KBM-7 (cell line): ENCODE measurements around the gene GRIN2A.
A peak's percentile ranks its signal among the peaks of the same experiment; 100 is the strongest.

ENCODE experiments used
- DNase-seq: peaks from one replicate; pipeline ENCODE4 v3.0.0-alpha.2; 2015
- in situ Hi-C: fragments of 300-500 bp; cut with MboI; formaldehyde crosslinking; loops from 2 replicates; pipeline ENCODE4 v1.14.3; 2020; ENCODE audit warnings: low sequenced_read_pairs, low pct_unique_long_range_greater_than_20kb, mixed read lengths

GRIN2A gene

DNA sequence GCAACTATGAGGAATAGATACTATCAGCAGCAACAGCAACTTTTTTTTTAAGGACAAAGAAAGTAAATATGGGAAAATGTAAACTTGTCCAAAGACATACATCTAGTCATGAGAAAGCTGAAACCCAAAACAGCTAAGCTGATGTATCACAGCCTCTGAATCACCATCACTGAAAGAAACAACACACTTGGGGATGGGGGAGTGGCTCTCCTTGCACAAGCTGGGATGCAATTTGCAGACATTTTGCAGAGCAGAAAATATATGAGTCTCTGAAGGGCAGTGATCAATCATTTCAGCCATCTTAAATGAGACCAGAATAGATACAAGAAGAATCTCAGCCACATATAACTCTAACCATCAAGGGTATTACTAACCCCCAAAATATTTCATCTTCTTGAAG lies 79.1 kb downstream of the GRIN2A start:
- DNase-seq = no peak
- in situ Hi-C loops = no loop called here

DNA sequence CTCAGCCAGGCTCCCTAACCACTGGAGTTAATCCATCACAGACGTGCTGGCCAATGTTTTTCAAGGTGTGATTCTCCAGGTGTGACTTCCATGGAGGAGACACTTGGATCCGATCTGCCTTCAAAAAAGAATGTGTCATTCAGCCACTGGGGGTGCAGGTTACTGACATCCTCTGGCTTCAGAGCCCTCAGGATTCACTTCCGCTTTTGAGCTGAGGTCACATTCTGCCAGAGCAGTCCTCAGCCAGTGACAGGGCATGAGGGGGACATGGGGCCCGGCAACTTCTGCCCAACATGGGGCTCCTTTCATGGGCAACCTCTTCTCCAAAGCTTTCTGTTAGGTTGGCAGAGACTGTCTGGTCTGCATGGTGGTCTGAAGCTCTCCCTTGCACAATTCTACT lies 81.4 kb downstream of the GRIN2A start:
- DNase-seq = no peak
- in situ Hi-C loops = no loop called here

DNA sequence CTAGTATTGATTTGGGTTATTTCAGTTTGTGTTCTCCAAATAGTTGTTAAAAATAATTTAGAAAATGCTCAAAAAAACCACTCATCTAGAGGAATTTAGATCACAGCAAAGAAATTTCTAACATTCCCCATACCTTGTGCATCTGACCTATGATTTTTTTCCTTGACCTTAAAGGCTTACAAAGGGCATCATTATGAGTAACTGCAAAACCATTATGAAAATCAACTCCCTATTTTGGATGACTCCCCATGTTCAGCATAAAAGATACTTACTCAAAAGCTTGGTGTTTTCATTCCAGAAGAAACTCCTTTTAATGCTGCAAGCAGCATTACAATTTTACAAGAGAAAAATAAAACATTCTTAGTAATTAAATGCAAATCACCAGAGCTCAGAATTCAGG lies 83.2 kb downstream of the GRIN2A start:
- DNase-seq = no peak
- in situ Hi-C loops = no loop called here

DNA sequence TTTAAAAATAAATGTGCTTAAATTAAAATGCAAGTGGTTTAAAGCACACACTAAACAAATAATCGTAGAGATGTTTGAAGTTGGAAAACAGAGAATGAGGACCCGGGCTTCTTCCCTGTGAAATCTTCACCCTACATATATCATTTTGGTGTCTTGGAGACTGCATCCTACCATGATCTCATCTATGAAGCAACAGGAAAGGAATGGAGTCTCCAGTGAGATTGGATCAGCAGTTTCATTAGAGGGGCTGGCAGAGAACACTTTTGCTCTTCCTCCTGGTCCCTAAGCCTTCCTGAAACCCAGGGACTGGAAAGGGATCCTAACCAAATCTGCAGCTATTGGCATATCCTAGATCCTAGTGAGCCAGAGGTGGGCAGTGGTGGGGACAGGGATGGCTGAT lies 85.0 kb downstream of the GRIN2A start:
- in situ Hi-C loops = no loop called here
- DNase-seq = no peak

DNA sequence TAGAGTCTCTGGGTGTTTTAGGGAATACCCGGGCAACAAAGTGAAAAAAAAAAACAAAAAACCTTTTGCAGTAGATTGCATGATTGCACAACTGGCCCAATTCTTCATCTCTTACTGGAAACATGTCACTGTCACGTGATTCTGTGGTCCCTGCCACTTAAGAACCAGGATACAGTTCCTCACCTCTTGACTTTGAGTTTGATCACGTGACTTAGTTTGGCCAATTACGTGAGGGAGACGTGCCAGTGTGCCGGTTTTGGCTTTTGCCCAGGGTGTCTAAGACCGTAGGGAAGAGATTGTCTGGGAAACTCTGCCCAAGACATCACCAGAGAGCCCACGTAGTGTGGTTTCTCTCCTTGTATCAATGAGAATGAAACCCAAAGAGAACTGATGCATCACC lies 88.7 kb downstream of the GRIN2A start:
- in situ Hi-C loops = no loop called here
- peak; percentile 9 for DNase-seq

DNA sequence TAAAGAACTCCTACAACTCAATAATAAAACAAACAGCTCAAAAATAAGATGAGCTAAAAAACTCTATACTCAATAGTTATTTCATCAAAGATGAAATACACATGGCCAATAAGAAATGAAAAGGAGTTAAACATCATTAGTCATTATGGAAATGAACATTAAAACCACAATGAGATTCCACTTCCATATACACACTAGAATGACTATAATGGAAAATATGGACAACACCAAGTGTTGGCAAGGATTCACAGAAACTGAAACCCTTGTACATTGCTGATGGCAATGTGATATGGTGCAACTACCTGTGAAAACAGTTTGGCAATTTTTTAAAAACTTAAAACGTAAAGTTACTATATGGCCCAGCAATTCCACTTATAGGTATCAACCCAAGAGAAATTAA lies 91.4 kb downstream of the GRIN2A start:
- in situ Hi-C loops = no loop called here
- DNase-seq = no peak

DNA sequence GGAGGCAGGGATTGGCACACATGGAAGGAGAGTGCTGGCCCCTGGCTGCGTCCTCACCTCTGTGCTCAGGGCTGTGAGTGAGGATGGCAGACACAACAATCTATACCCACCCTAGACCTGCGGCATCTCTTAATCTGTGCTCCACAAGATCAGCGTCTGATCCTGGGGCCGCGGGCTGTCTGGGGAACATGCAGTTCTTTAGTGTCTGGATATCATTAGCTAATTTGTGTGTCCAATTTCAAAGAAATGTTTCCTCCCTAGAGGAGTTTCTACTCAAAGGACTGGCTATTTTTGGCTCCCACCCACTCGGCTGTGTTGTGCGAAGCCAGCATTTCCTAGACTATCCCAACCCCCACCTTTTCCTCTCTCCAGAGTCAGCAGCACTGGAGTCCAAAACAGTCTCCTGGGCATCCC lies 93.8 kb downstream of the GRIN2A start:
- no peak for DNase-seq
- in situ Hi-C loops = no loop called here

DNA sequence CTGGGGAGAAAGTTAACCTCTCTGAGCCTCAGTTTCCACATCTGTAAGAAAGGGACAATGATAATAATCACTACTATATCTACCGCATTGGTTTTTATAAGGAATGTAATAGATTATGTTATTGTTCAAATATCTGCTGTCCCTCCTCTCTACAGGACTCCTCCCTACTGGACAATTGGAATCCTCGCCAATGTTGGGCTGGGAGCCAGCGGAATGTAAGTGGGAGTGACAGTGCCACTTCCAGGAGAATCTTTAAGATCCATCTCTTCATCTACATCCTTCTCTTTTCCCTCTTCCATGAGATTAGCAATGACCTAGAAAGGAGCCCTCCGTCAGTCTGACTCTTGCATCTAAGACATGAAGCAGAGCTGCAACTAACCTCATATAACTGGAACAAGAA lies 95.1 kb downstream of the GRIN2A start:
- in situ Hi-C loops = no loop called here
- DNase-seq = no peak

DNA sequence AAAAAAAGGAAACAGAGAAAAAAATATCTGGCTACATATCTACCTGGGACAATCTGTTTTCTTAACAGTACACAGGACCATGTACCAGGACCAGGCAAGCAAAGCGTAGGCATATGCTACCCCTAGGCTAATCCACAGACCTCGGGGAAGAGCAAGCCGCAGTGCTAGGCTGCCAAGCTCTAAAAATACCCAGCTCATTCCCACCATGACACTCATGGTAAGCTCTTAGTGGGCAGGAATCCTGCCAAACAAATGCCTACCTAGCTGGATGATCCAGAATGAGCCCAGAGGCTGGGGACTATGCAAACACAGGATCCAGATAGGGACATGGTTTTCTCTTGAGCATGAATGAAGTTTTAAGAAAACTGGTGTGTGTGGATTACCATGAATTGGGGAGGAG lies 95.6 kb downstream of the GRIN2A start:
- no peak for DNase-seq
- in situ Hi-C loops = no loop called here

DNA sequence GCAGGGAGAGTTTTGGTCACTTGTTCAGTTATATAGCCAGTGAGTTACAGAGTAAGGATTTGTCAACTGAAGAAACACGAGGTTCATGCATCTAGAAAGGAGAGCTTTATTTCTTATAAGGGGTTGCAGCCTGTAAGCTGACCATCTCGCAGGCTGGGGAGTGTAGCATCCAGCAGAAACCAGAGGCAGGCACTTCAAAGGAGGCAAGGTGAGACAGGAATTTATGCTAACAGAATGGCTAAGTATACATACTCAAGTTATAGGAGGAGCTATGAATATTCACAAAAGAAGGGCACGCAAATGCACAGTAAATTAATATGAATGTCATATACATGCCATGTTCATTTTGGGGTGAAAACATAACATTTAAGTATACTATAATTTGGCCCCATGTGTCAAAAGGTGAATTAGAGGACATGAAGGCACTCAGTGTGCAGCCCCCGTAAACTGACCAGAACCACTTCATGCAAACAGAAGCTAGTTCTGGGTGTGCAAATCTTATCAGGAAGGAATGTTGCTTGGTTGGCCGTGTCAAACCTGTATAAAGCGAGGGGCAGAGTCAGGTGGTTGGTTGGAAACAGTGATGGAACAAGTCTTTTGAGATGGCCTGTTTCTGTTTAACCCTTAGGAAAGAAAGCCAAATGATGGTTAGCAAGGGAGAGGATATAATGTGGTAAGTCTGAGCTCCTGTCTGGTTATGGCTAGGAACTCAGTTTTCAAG lies 97.0 kb downstream of the GRIN2A start:
- DNase-seq = no peak
- in situ Hi-C loops = no loop called here

DNA sequence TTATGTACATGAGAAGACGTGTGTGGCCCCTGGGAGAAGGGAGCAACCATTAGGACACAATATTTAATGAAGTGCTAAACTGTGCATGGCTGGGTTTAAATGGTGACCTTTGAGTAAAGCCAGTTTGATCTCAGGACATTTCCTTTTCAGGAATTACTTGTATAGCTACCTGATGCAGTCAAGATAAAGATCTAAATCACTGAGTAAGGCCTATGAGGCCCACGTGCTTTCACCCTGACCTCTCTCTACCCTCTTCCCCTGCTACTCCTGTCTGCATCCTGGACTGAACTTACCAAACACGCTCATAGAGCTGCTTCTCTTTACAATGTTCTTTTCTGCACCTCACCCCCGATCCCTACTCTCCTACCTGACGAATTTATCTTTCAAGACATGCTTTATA lies 98.9 kb downstream of the GRIN2A start:
- in situ Hi-C loops = no loop called here

DNA sequence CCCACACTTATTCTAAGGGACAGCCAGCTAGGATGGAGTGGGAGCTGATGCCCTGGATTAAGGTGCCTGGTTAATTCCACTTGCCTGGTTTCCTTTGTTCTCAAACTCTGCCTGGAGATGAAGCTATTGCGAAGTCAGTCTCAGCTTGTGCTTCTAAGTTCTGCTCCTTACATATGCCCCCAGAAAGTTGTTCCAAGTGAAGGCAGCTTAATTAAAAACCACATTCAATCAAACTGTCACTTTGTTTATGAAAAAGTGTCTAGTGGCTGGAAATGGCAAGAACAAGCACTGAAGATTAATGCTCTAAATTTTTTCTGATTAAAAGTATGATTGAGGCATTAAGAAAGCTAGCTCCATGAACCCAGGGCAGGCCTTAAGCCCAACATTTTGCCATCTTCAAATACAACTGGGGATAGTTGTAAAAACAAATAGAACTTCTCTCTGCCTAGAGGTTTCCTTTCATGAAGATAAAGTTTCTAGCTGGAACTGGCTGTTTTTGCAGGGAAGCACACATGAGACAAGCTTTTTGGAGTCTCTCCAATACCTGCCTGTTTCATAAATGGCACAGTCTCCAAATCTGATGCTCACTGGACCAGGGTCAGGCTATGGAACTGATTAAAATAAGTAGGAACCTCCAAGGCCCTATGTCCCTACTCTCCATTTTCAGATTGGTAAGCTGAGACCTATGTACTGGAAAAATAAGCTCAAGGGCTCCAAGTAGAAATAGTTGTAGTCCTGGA lies 100.9 kb downstream of the GRIN2A start:
- DNase-seq = no peak
- in situ Hi-C loops = no loop called here

More for the DNA sequence above, 98.9 kb downstream of the GRIN2A start:
- no peak for DNase-seq

DNA sequence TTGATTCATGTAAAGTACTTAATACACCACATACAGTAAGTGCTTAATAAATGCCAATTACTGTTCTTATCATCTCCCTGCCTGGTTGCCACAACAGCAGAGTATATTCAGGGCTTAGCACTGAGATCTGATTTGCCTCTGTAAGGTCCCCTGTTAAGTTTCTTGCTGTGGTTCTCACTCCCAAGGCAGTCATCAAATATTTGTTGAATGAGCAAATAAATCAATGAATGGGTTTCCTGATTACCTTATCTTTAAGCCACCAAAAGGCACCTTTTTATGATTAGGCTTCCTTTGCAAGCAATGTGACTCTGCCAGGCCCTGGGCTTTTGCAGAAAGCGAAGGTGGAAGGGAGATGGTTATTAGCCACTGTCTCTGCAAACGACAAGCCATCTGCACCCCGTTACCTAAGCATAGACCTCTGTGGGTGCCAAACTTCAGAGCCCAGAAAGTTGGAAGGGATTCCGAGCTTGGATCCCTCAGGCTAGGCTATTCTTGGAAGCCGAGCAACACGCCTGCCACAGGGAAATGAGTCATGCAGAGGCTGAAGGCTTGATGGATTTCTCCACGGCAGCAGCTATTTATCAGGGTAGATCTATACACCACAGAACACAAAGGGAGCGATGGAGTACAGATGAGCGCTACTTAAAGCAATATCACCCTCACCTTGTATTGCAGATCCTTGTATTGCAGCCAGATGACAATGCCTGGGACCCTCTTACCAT lies 102.0 kb downstream of the GRIN2A start:
- in situ Hi-C loops = no loop called here
- no peak for DNase-seq

DNA sequence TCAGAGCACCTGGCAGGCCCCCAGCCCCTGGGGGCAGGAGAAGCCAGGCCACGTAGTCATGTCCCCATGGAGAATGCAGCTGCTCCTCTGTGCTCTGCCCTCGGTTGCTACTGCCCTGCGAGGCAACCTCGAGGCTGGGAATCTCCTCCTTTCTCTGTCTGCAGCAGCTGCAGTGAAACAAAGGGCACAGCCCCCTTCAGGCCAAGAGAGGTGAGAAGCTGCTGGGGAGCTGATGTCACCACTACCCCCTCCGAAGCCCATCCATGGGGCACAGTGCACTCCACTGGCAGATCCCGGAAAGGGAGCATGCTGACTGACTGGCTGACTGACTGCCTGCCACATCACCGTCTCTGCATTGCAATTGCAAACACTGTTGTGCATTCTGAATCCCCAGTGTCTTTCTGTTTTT lies 103.7 kb downstream of the GRIN2A start:
- in situ Hi-C loops = no loop called here
- DNase-seq = no peak

DNA sequence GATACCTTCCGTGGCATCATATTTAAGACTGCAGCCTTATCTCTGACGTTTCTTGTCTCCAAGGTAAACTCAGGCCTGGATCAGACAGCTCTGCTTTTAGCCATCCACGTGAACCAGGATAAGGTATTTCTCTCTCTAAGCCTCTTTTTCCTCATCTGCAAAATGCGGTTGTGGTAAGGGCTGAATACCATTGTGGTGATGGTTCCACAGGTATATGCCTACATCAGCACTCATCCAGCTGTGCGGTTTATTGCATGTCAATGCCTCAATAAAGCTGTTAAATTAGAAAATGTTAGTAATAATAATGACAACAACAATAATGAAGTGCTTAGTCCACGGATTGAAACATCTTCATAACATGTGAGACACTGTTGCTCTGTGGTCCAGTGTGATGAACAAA lies 104.4 kb downstream of the GRIN2A start:
- in situ Hi-C loops = no loop called here
- DNase-seq = no peak

DNA sequence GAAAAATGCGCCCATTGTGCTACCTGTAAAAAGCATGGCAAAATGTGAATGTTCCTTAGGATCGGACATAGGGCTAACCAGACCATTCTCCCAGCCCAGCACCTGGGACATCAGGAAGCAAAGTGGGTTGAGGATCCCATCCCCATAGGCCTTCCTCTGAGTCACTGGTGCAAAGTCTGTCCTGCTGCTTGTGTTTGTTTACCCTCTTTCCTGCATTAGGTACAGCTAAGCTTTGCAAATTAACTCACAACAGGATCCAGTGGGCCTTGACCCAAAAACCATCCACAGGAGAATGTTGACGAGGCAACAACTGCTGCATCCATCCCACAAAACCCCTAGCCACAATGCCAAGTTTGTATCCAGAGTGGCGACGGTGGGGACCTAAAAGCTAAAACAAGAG lies 106.2 kb downstream of the GRIN2A start:
- in situ Hi-C loops = no loop called here
- DNase-seq = no peak

DNA sequence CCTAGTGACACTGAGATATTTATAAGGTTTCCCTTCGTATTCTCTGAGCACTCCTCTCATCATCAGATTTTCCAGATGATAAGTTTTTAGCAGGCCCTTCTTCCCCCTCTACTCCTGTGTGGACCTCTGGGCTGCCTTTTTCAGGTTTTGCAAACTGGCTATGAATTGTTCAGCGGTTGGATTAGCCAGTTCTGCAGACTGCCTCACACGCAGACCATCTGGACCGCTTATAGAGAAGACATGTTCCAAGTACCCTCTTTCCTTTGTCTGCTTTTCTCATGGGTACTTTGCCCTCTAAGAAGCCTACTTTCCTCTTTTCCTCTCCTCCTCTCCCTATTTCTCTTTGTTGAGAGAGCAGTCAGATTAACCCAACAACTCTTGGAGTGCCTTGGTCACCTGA lies 111.6 kb downstream of the GRIN2A start:
- in situ Hi-C loops = no loop called here
- no peak for DNase-seq

DNA sequence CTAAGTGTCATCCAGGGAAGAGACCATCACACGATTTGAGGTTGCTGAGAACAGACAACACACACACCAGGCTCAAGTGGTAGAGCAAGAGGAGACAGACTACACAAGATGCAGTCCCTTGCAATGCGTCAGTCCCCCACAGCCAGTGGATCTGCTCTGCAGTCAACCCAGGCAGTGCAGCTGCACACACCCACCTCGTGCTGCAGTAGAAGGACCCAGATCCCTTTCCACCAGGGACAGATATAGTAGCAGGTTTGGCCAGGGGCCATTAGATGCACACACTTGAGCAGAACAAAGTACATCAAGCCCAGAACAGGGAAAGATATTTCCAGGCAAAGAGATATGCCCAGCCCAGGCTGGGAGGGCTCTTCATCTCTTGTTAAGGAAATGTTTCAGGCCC lies 112.9 kb downstream of the GRIN2A start:
- DNase-seq = no peak
- in situ Hi-C loops = no loop called here

DNA sequence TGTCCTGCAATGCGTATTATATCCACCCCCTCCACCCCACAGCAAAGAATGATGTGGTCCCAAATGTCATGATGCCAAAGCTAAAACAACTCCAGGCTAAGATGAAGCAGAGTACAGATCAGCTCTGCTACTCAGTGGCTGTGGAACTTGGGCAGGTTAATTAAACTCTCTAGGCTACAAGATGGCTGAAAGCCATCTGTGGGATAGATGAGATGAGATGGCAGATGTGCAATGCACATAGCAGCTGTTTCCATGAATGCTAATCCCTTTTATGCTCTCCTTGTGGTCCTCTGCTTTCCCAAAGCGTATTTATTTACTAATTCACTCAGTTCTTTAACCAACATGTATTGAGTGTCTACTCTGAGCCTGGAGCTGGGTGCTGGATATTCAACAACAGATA lies 114.4 kb downstream of the GRIN2A start:
- in situ Hi-C loops = no loop called here
- DNase-seq = no peak

DNA sequence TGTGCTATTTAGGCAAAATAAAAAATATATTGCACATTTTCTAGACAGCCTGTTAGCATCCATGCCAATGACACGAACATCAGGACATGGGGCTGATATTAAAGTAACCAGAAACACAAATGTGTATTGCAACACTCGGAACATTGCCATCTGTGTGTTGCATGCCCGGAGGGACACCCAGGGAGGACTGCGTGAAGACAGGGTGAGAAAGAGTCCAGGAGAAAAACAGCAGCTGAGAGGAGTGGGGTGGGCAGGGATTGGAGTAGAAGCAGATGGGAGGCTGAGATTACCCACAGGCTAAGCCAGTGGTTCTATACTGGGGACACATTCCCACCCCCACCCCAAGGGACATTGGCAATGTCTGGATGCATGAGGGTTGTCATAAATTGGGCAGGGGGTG lies 114.8 kb downstream of the GRIN2A start:
- no peak for DNase-seq

More for the DNA sequence above, 114.8 kb downstream of the GRIN2A start:
- in situ Hi-C loops = no loop called here
